Stomach (tissue), 9 donors: ENCODE measurements around the gene ZNF646. TPM values are rescaled to one million over a fixed set of nuclear protein-coding genes. Genes with fewer than 3 reads are reported as not detected.
A peak's percentile ranks its signal among the peaks of the same experiment; 100 is the strongest.

ENCODE experiments used
- DNase-seq, 2 donors: peaks; one replicate each; pipeline versions ENCODE4 v3.0.0 to v3.0.0-alpha.2; 2013 to 2019
- H3K27ac ChIP-seq, 5 donors: fragments of 200-600 bp in 4 of 5; sonication (generic) in 4 of 5; one replicate each; pipeline ENCODE4 v1.5.1; 2013 to 2019; ENCODE audit warnings: mild to moderate bottlenecking in 1 of 5, moderate library complexity in 1 of 5
- H3K27me3 ChIP-seq, 3 donors: fragments of 200-600 bp; sonication (generic); one replicate each; pipeline ENCODE4 v1.5.1; 2017 to 2019; ENCODE audit warnings: mixed run types in 1 of 3
- H3K36me3 ChIP-seq, 4 donors: fragments of 200-600 bp; sonication (generic); 1 replicate in 3 of 4; 2 replicates in 1 of 4; pipeline ENCODE4 v1.5.1; 2016 to 2019
- H3K4me1 ChIP-seq, 4 donors: fragments of 200-600 bp; sonication (generic); one replicate each; pipeline ENCODE4 v1.5.1; 2016 to 2019
- H3K4me3 ChIP-seq, 4 donors: fragments of 200-600 bp; sonication (generic) in 3 of 4; one replicate each; pipeline ENCODE4 v1.5.1; 2016 to 2019; ENCODE audit warnings: mild to moderate bottlenecking in 1 of 4
- H3K9me3 ChIP-seq, 4 donors: fragments of 200-600 bp; sonication (generic); one replicate each; pipeline ENCODE4 v1.5.1; 2016 to 2019
- EP300 ChIP-seq: sonication (generic); formaldehyde crosslinking; IDR thresholded peaks from one replicate; pipeline ENCODE4 v1.6.1; 2017; ENCODE audit warnings: antibody characterized with exemption
- POLR2A ChIP-seq, 4 donors: fragments of 450-650 bp; IDR thresholded peaks; one replicate each; pipeline ENCODE4 v1.6.1; 2016; ENCODE audit warnings: antibody characterized with exemption in 4 of 4, control low read depth in 2 of 4, mild to moderate bottlenecking in 1 of 4, moderate library complexity in 1 of 4
- POLR2AphosphoS5 ChIP-seq, 3 donors: sonication (generic); formaldehyde crosslinking; IDR thresholded peaks; one replicate each; pipeline ENCODE4 v1.6.1; 2016; ENCODE audit warnings: antibody characterized with exemption in 3 of 3
- WGBS, 5 donors: extraction: QIAGEN DNeasy Blood & Tissue Kit in 3 of 5; methylation state at CpG; one replicate each; pipeline versions ENCODE4 v1.1.5 to v1.1.7; 2013 to 2018; 5-methylcytosine and 5-hydroxymethylcytosine counted together
- intact Hi-C: fragments of 100-400 bp; cut with DNase I; formaldehyde crosslinking; loops from one replicate; pipeline ENCODE4 v1.15.1; 2023; ENCODE audit warnings: low total_unique reads
- polyA plus RNA-seq, 3 donors: library from polyadenylated mRNA; stranded (reverse); fragments of 200-250 nt; gene quantifications; one replicate each; pipeline ENCODE4 v1.2.3, GENCODE V29; 2013
- total RNA-seq, 5 donors: library from RNA; depleted of rRNA; stranded (reverse); fragments of >200 nt; gene quantifications; one replicate each; pipeline versions ENCODE4 v1.1.0 to v1.2.3, GENCODE V29; 2014 to 2016
- TF ChIP-seq, protein P1 (sequence below), 7 experiments: fragments of 450-650 bp in 4 of 7; fragments of 200-600 bp in 3 of 7; sonication (generic) in 3 of 7; IDR thresholded peaks; one replicate each; pipeline ENCODE4 v1.5.1; 2016 to 2019; ENCODE audit warnings: antibody characterized with exemption in 7 of 7, control low read depth in 2 of 7, mild to moderate bottlenecking in 1 of 7
- donor health status: healthy with polysubstance abuse.
- donor health status: Bipolar disorder and iron deficiency.
- donor health status: healthy.

Gene ZNF646
- total and polyA plus RNA-seq, 8 donors, result 2.1 to 13.4 (median 7.7) TPM

DNA sequence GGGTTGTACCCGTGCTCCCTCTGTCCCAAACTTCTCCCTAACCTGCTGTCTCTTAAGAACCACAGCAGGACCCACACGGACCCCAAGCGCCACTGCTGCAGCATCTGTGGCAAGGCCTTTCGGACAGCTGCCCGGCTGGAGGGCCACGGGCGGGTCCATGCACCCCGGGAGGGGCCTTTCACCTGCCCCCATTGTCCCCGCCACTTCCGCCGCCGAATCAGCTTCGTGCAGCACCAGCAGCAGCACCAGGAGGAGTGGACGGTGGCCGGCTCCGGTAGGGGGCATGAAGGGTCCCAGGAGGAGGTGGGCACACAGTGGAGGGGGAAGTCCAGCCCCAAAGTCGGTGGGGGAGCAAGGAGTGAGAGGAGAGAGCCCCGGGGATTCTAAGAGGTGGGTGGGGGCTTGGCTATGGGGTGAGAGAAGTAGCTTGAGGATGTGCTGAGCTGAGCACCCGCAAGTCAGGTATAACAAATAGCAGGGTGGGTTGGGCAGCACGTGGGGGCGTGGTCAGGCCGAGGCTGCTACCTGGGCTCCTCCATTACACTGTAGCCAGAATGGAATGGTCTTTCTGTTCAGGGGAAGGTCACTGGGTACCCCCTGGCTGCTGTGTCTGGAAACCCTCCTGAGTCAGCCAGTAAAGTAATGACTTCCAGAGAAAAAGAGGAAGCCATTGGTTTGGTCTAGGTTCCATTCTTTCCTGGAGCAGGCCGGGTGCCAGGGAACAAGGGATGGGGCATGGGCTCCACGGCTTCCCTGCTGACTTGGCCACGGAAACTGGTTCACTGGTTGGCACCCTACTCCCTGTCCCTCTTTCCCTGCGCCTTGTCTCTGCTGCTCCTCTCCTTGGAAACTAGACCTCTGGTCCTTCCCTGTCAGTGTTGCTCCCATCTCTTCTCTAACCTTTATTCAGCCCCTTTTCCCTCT lies 7.5 kb downstream of the ZNF646 start:
- TF ChIP-seq POLR2AphosphoS5 (IDR thresholded peaks at IDR 0.05), result no peak
- no peak for TF ChIP-seq POLR2A (IDR thresholded peaks at IDR 0.05)
- TF ChIP-seq, protein P1, sequence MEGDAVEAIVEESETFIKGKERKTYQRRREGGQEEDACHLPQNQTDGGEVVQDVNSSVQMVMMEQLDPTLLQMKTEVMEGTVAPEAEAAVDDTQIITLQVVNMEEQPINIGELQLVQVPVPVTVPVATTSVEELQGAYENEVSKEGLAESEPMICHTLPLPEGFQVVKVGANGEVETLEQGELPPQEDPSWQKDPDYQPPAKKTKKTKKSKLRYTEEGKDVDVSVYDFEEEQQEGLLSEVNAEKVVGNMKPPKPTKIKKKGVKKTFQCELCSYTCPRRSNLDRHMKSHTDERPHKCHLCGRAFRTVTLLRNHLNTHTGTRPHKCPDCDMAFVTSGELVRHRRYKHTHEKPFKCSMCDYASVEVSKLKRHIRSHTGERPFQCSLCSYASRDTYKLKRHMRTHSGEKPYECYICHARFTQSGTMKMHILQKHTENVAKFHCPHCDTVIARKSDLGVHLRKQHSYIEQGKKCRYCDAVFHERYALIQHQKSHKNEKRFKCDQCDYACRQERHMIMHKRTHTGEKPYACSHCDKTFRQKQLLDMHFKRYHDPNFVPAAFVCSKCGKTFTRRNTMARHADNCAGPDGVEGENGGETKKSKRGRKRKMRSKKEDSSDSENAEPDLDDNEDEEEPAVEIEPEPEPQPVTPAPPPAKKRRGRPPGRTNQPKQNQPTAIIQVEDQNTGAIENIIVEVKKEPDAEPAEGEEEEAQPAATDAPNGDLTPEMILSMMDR (IDR thresholded peaks at IDR 0.05), result no peak
- no peak for TF ChIP-seq EP300
- H3K27ac ChIP-seq, result no peak overlapping the region
- peaks cover 0 to 37% (median 25%) of the 10 kb centered on the region in 4 donors for H3K4me1 ChIP-seq
- no peaks in the 10 kb centered on the region for H3K9me3 ChIP-seq
- H3K4me3 ChIP-seq, result no peak overlapping the region
- intact Hi-C loops, result no loop called here
- no peaks in the 10 kb centered on the region for H3K27me3 ChIP-seq
- H3K36me3 ChIP-seq, result peaks cover 48 to 100% (median 98%) of the 10 kb centered on the region in 4 donors
- 81 to 86% (median 83%) methylated on average over 25 to 26 of the region's 26 CpGs for WGBS, 5 donors
- peak in 1 of 2 donors; percentile 2 for DNase-seq

DNA sequence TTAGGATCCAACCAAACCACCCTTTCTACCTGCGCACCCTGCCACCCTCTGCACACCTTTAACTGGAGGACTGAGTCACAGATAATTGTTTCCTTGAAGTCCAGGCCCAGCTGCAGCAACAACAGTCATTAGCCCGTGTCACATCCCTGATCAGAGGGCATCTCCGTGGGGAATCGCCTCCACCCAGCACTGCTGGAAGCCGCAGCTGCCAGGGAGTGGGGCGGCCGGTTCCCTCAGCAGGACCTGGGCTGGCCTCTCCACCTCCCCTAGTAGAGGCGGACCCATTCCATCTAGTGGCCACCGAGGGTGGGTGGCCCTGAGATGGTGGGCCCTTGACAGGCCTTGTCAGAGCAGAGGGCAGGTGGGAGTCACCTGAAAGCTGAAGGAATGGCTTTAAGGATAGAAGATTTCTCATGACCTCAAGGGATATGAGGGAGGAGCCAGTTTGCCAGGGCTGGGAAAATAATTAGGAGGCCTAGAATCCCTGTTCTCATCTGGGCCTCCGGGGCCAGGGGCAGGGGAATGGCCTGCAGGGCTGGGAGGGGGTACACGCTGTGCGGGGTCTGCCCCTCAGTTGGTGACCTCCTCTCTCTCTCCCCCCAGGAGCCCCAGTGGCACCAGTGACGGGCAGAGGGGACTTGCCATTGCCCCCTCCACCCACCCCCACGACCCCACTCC lies 8.3 kb downstream of the ZNF646 start:
- no peak overlapping the region for H3K27ac ChIP-seq
- H3K9me3 ChIP-seq, result no peaks in the 10 kb centered on the region
- H3K36me3 ChIP-seq, result peaks cover 43 to 100% (median 98%) of the 10 kb centered on the region in 4 donors
- intact Hi-C loops, result no loop called here
- peak in 1 of 2 donors; percentile 2 for DNase-seq
- WGBS, 5 donors, result 70 to 80% (median 75%) methylated on average over 10 to 14 of the region's 14 CpGs
- no peaks in the 10 kb centered on the region for H3K27me3 ChIP-seq
- H3K4me1 ChIP-seq, result peaks cover 0 to 37% (median 25%) of the 10 kb centered on the region in 4 donors
- H3K4me3 ChIP-seq, result no peak overlapping the region
- TF ChIP-seq, protein P1 (IDR thresholded peaks at IDR 0.05), result no peak
- TF ChIP-seq EP300, result no peak

- H3K9me3 ChIP-seq, result no peaks in the 10 kb centered on the region
- peak in 1 of 2 donors; percentile 2 for DNase-seq
Observed at GRCh38 chr16:31083081-31083480, 8.9 kb downstream of the ZNF646 start.

GRCh38 chr16:31083556-31083955 lies 9.3 kb downstream of the ZNF646 start:
- Histone ChIP-seq H3K27ac (no peak overlapping the region), H3K4me3 (no peak overlapping the region), H3K36me3 (peaks cover 32 to 100% (median 95%) of the 10 kb centered on the region in 4 donors), H3K4me1 (peaks cover 0 to 35% (median 25%) of the 10 kb centered on the region in 4 donors), H3K27me3 (no peaks in the 10 kb centered on the region), H3K9me3 (no peaks in the 10 kb centered on the region)
- peak in 1 of 2 donors; percentile 1 for DNase-seq
- intact Hi-C loops, result no loop called here
- TF ChIP-seq EP300, result no peak
- TF ChIP-seq POLR2A (IDR thresholded peaks at IDR 0.05), result no peak
- TF ChIP-seq POLR2AphosphoS5 (IDR thresholded peaks at IDR 0.05), result no peak
- TF ChIP-seq, protein P1 (IDR thresholded peaks at IDR 0.05), result no peak
- WGBS, 5 donors, result 58 to 82% (median 69%) methylated on average over 5 of the region's 5 CpGs

More at GRCh38 chr16:31083081-31083480, 8.9 kb downstream of the ZNF646 start:
- TF ChIP-seq POLR2A (IDR thresholded peaks at IDR 0.05), result no peak
- no peak for TF ChIP-seq EP300
- TF ChIP-seq, protein P1 (IDR thresholded peaks at IDR 0.05), result no peak
- TF ChIP-seq POLR2AphosphoS5 (IDR thresholded peaks at IDR 0.05), result no peak
- no peak overlapping the region for H3K4me3 ChIP-seq
- H3K27ac ChIP-seq, result no peak overlapping the region
- peaks cover 37 to 100% (median 98%) of the 10 kb centered on the region in 4 donors for H3K36me3 ChIP-seq
- peaks cover 0 to 37% (median 25%) of the 10 kb centered on the region in 4 donors for H3K4me1 ChIP-seq
- intact Hi-C loops, result no loop called here
- 59 to 83% (median 79%) methylated on average over 9 of the region's 9 CpGs for WGBS, 5 donors
- H3K27me3 ChIP-seq, result no peaks in the 10 kb centered on the region
